ENCODE measurements around the gene MAP3K3. TPM values are rescaled to one million over a fixed set of nuclear protein-coding genes. Genes with fewer than 3 reads are reported as not detected.

MAP3K3 gene
- total RNA-seq, 2 experiments from 2014 or later: 28.9 to 29.8 TPM

GRCh38 chr17:63682981-63683380 lies 60.8 kb downstream of the MAP3K3 start:
- ChIA-PET CTCF (interaction anchor here (2.4 kb wide), 1 partner anchor 14 kb away, joined by 8 read pairs; no protein-coding TSS in a partner anchor), POLR2A (no interaction called here)

GRCh38 chr17:63685041-63685440 lies 62.8 kb downstream of the MAP3K3 start:
- POLR2A ChIA-PET: no interaction called here

GRCh38 chr17:63685578-63685977 lies 63.4 kb downstream of the MAP3K3 start:
- CTCF ChIA-PET: interaction anchor here (0.6 kb wide), 1 partner anchor 27 kb away, joined by 3 read pairs; no protein-coding TSS in a partner anchor
- POLR2A ChIA-PET: no interaction called here

More at GRCh38 chr17:63685041-63685440, 62.8 kb downstream of the MAP3K3 start:
- CTCF ChIA-PET: interaction anchor here (0.6 kb wide), 1 partner anchor 26 kb away, joined by 3 read pairs; no protein-coding TSS in a partner anchor

GRCh38 chr17:63686138-63686685 lies 64.0 kb downstream of the MAP3K3 start:
- ChIA-PET CTCF (interaction anchor here (1.6 kb wide), 1 partner anchor 11 kb away, joined by 7 read pairs; no protein-coding TSS in a partner anchor), POLR2A (no interaction called here)

- ChIA-PET POLR2A (interaction anchor here (1.2 kb wide), 1 partner anchor 13 kb away, joined by 4 read pairs; no protein-coding TSS in a partner anchor), CTCF (interaction anchor here (0.7 to 1.3 kb wide), 2 partner anchors 9 to 66 kb away, joined by 3 to 4 read pairs; partner anchors contain the start of gene MAP3K3)
These were observed 66.3 kb downstream of the MAP3K3 start for GRCh38 chr17:63688396-63689020.

- POLR2A ChIA-PET: no interaction called here
- CTCF ChIA-PET: no interaction called here
These were observed 67.3 kb downstream of the MAP3K3 start for GRCh38 chr17:63689479-63689878.

GRCh38 chr17:63692195-63692816 lies 70.1 kb downstream of the MAP3K3 start:
- ChIA-PET POLR2A (interaction anchor here (0.6 kb wide), 1 partner anchor 17 kb away, joined by 7 read pairs; no protein-coding TSS in a partner anchor), CTCF (interaction anchor here (1.5 kb wide), 1 partner anchor 17 kb away, joined by 4 read pairs; no protein-coding TSS in a partner anchor)

- POLR2A ChIA-PET: interaction anchor here (1.7 kb wide), 1 partner anchor 13 kb away, joined by 3 read pairs; no protein-coding TSS in a partner anchor
- CTCF ChIA-PET: interaction anchor here (0.7 to 1.2 kb wide), 3 partner anchors 14 to 108 kb away, joined by 3 to 6 read pairs (median 3); no protein-coding TSS in a partner anchor
These were observed 71.3 kb downstream of the MAP3K3 start for GRCh38 chr17:63693411-63694113.

- ChIA-PET POLR2A (interaction anchor here (0.6 to 1.7 kb wide), 3 partner anchors 11 to 249 kb away, joined by 3 to 4 read pairs (median 4); no protein-coding TSS in a partner anchor), CTCF (interaction anchor here (0.6 to 1.2 kb wide), 4 partner anchors 11 to 109 kb away, joined by 3 to 5 read pairs (median 4); no protein-coding TSS in a partner anchor)
These were observed 72.2 kb downstream of the MAP3K3 start for GRCh38 chr17:63694229-63694949.

GRCh38 chr17:63694950-63695773 lies 72.9 kb downstream of the MAP3K3 start:
- ChIA-PET CTCF (interaction anchor here (0.6 to 1.2 kb wide), 2 partner anchors 10 to 15 kb away, joined by 4 to 5 read pairs; no protein-coding TSS in a partner anchor), POLR2A (interaction anchor here (0.6 to 1.7 kb wide), 3 partner anchors 10 to 250 kb away, joined by 3 to 4 read pairs (median 4); no protein-coding TSS in a partner anchor)

GRCh38 chr17:63695889-63696288 lies 73.7 kb downstream of the MAP3K3 start:
- ChIA-PET POLR2A (interaction anchor here (0.6 kb wide), 1 partner anchor 260 kb away, joined by 3 read pairs; no protein-coding TSS in a partner anchor), CTCF (interaction anchor here (1.0 to 3.2 kb wide), 6 partner anchors 8 to 270 kb away, joined by 3 to 21 read pairs (median 7); no protein-coding TSS in a partner anchor)

GRCh38 chr17:63696381-63696961 lies 74.3 kb downstream of the MAP3K3 start:
- POLR2A ChIA-PET: interaction anchor here (0.6 kb wide), 1 partner anchor 261 kb away, joined by 3 read pairs; no protein-coding TSS in a partner anchor
- CTCF ChIA-PET: interaction anchor here (0.9 to 3.2 kb wide), 9 partner anchors 9 to 271 kb away, joined by 3 to 21 read pairs (median 4); no protein-coding TSS in a partner anchor

GRCh38 chr17:63697341-63698286 lies 75.4 kb downstream of the MAP3K3 start:
- CTCF ChIA-PET: interaction anchor here (0.5 to 3.2 kb wide), 18 partner anchors 9 to 272 kb away, joined by 3 to 21 read pairs (median 4); partner anchors contain the start of genes CCDC47 and DDX42
- POLR2A ChIA-PET: interaction anchor here (0.6 to 2.2 kb wide), 10 partner anchors 9 to 221 kb away, joined by 3 to 15 read pairs (median 6); partner anchors contain the start of genes CCDC47, DDX42 and MAP3K3

- POLR2A ChIA-PET: interaction anchor here (0.6 to 2.2 kb wide), 11 partner anchors 8 to 449 kb away, joined by 3 to 15 read pairs (median 4); partner anchors contain the start of genes CCDC47, DDX42 and MAP3K3
- CTCF ChIA-PET: interaction anchor here (0.5 to 3.2 kb wide), 9 partner anchors 12 to 273 kb away, joined by 3 to 21 read pairs (median 4); no protein-coding TSS in a partner anchor
These were observed 76.2 kb downstream of the MAP3K3 start for GRCh38 chr17:63698381-63698885.

Data from activated CD8-positive, alpha-beta memory T cell treated with anti-CD3 and anti-CD28 coated beads for 36 hours (primary cell).